WTC11 (cell line): ENCODE data around the gene CHMP1A.

Source experiments
- GABPB1 ChIP-seq: sonication (generic); formaldehyde crosslinking; IDR thresholded peaks from 2 replicates; pipeline ENCODE4 v1.8.1; 2023; ENCODE audit warnings: mild to moderate bottlenecking, missing genetic modification reagents
- JUN ChIP-seq: sonication (generic); formaldehyde crosslinking; IDR thresholded peaks from 2 replicates; pipeline ENCODE4 v1.8.0; 2023; ENCODE audit warnings: mild to moderate bottlenecking, missing genetic modification reagents
- NR3C1 ChIP-seq: sonication (generic); formaldehyde crosslinking; conservative IDR thresholded peaks from 2 replicates; pipeline ENCODE4 v1.8.1; 2023; ENCODE audit warnings: low read depth, mild to moderate bottlenecking, missing genetic modification reagents

- TF ChIP-seq JUN (CRISPR knock-in tag), result no peak
- no peak for TF ChIP-seq NR3C1 (CRISPR knock-in tag)
- TF ChIP-seq GABPB1 (CRISPR knock-in tag), result no peak
These were observed 37.7 kb downstream of the CHMP1A start for GRCh38 chr16:89619840-89620239.
